ENCODE results near the gene KIAA1217. TPM values are rescaled to one million over a fixed set of nuclear protein-coding genes. Genes with fewer than 3 reads are reported as not detected.

KIAA1217 gene
- total RNA-seq, 1 experiment from 2014 or later: 171 TPM

DNA sequence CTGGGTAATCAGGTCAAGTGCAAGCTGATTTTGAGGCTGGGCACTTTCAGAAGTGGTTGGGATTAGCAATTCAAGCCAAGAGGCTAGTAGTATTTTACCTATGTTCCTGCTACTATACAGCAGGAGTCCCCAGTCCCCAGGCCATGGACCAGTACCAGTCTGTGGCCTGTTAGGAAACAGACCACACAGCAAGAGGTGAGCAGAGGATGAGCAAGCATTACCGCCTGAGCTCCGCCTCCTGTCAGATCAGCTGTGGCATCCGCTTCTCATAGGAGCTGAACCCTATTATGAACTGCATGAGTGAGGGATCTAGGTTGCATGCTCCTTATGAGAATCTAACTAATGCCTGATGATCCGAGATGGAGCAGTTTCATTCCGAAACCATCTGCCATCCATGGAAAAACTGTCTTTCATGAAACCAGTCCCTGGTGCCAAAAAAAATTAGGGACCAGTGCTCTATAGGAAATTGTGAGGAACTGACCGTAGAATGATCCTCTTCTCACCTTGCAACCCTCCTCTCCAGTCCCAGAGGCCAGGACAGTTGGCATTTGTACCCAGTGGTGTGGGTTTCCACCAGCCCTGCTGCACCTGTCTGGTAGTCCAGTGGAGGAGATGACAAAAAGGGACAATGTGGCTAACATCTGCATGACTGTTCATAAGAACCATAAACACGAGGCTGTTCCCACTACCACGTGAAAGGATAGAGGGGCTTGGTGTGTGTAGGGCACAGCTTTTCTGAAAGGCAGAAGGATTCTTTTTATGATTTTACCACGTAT, 172.5 kb downstream of the KIAA1217 start:
- no peak for TF ChIP-seq CTCF (IDR thresholded peaks at IDR 0.05; ENCODE audit: insufficient read depth in 1 of 2, low read depth in 1 of 2, low read length in 1 of 2, severe bottlenecking in 1 of 2, unreplicated experiment in 1 of 2)
- Mint-ChIP-seq H3K4me1 (ENCODE audit: low read depth, unreplicated experiment) (peaks cover 23% of the 10 kb centered on the region), H3K36me3 (ENCODE audit: insufficient read depth, unreplicated experiment) (peaks cover 75% of the 10 kb centered on the region), H3K9me3 (ENCODE audit: unreplicated experiment) (no peaks in the 10 kb centered on the region), H3K4me3 (ENCODE audit: unreplicated experiment) (no peak overlapping the region), H3K27me3 (ENCODE audit: insufficient read depth, unreplicated experiment) (no peaks in the 10 kb centered on the region), H3K27ac (ENCODE audit: unreplicated experiment) (peak overlapping the region; percentile 92)
- POLR2A ChIA-PET: interaction anchor here (0.6 kb wide), 1 partner anchor 27 kb away, joined by 3 read pairs; no protein-coding TSS in a partner anchor
- CTCF ChIA-PET: no interaction called here
- BruUV-seq (replicated peaks): no TSS peak
- Histone ChIP-seq H3K4me1 (peaks cover 31% of the 10 kb centered on the region), H3K36me3 (ENCODE audit: control insufficient read depth, insufficient read depth, low read length) (peaks cover 5% of the 10 kb centered on the region), H3K27me3 (replicated peaks; ENCODE audit: control insufficient read depth, insufficient read depth, low read length) (no peaks in the 10 kb centered on the region), H3K9me3 (no peaks in the 10 kb centered on the region), H3K4me3 (ENCODE audit: low read depth, low read length) (no peak overlapping the region)
- intact Hi-C loops (cut with micrococcal nuclease; ENCODE audit: unreplicated experiment): loop anchor here (2.0 to 5.0 kb wide), 3 partner anchors 85 to 176 kb away; partner anchors contain the start of gene KIAA1217
- no peak for DNase-seq

- H3K4me1 ChIP-seq: peaks cover 31% of the 10 kb centered on the region
- Mint-ChIP-seq H3K27me3 (ENCODE audit: insufficient read depth, unreplicated experiment) (no peaks in the 10 kb centered on the region), H3K4me3 (ENCODE audit: unreplicated experiment) (no peak overlapping the region), H3K4me1 (ENCODE audit: low read depth, unreplicated experiment) (peaks cover 23% of the 10 kb centered on the region), H3K36me3 (ENCODE audit: insufficient read depth, unreplicated experiment) (peaks cover 75% of the 10 kb centered on the region), H3K27ac (ENCODE audit: unreplicated experiment) (peak overlapping the region; percentile 92), H3K9me3 (ENCODE audit: unreplicated experiment) (no peaks in the 10 kb centered on the region)
- no peak overlapping the region for H3K4me3 ChIP-seq (ENCODE audit: low read depth, low read length)
- CTCF ChIA-PET: no interaction called here
- H3K27me3 ChIP-seq (replicated peaks; ENCODE audit: control insufficient read depth, insufficient read depth, low read length): no peaks in the 10 kb centered on the region
- intact Hi-C loops (cut with micrococcal nuclease; ENCODE audit: unreplicated experiment): loop anchor here (2.0 to 5.0 kb wide), 3 partner anchors 85 to 175 kb away; partner anchors contain the start of gene KIAA1217
- no peak for DNase-seq
- peaks cover 5% of the 10 kb centered on the region for H3K36me3 ChIP-seq (ENCODE audit: control insufficient read depth, insufficient read depth, low read length)
- TF ChIP-seq CTCF (IDR thresholded peaks at IDR 0.05; ENCODE audit: insufficient read depth in 1 of 2, low read depth in 1 of 2, low read length in 1 of 2, severe bottlenecking in 1 of 2, unreplicated experiment in 1 of 2): no peak
- H3K9me3 ChIP-seq: no peaks in the 10 kb centered on the region
- no TSS peak for BruUV-seq (replicated peaks)
- POLR2A ChIA-PET: interaction anchor here (0.6 kb wide), 1 partner anchor 28 kb away, joined by 3 read pairs; no protein-coding TSS in a partner anchor
Observed at GRCh38 chr10:24382045-24382444, 173.1 kb downstream of the KIAA1217 start.

- H3K36me3 Mint-ChIP-seq (ENCODE audit: insufficient read depth, unreplicated experiment): peaks cover 81% of the 10 kb centered on the region
- Histone ChIP-seq H3K4me3 (ENCODE audit: low read depth, low read length) (no peak overlapping the region), H3K4me1 (peaks cover 31% of the 10 kb centered on the region), H3K36me3 (ENCODE audit: control insufficient read depth, insufficient read depth, low read length) (peaks cover 5% of the 10 kb centered on the region), H3K27me3 (replicated peaks; ENCODE audit: control insufficient read depth, insufficient read depth, low read length) (no peaks in the 10 kb centered on the region), H3K9me3 (no peaks in the 10 kb centered on the region)
- H3K4me1 Mint-ChIP-seq (ENCODE audit: low read depth, unreplicated experiment): peaks cover 23% of the 10 kb centered on the region
- H3K4me3 Mint-ChIP-seq (ENCODE audit: unreplicated experiment): no peak overlapping the region
- DNase-seq: no peak
- ChIA-PET POLR2A (no interaction called here), CTCF (interaction anchor here (1.0 to 1.7 kb wide), 5 partner anchors 12 to 120 kb away, joined by 3 to 6 read pairs (median 4); no protein-coding TSS in a partner anchor)
- H3K9me3 Mint-ChIP-seq (ENCODE audit: unreplicated experiment): no peaks in the 10 kb centered on the region
- TF ChIP-seq CTCF (IDR thresholded peaks at IDR 0.05; ENCODE audit: insufficient read depth in 1 of 2, low read depth in 1 of 2, low read length in 1 of 2, severe bottlenecking in 1 of 2, unreplicated experiment in 1 of 2): no peak
- peak overlapping the region; percentile 92 for H3K27ac Mint-ChIP-seq (ENCODE audit: unreplicated experiment)
- intact Hi-C loops (cut with micrococcal nuclease; ENCODE audit: unreplicated experiment): loop anchor here (2.0 to 5.0 kb wide), 3 partner anchors 84 to 175 kb away; partner anchors contain the start of gene KIAA1217
- H3K27me3 Mint-ChIP-seq (ENCODE audit: insufficient read depth, unreplicated experiment): no peaks in the 10 kb centered on the region
- BruUV-seq (replicated peaks): no TSS peak
Observed at GRCh38 chr10:24382596-24382978, 173.6 kb downstream of the KIAA1217 start.

Measured in Caco-2 (cell line).